ENCODE data around the gene PSMD12.

GRCh38 chr17:67376737-67377487 is 10.5 kb upstream of the PSMD12 start, which contains the start of gene PITPNC1:
- TF ChIP-seq, protein P1, sequence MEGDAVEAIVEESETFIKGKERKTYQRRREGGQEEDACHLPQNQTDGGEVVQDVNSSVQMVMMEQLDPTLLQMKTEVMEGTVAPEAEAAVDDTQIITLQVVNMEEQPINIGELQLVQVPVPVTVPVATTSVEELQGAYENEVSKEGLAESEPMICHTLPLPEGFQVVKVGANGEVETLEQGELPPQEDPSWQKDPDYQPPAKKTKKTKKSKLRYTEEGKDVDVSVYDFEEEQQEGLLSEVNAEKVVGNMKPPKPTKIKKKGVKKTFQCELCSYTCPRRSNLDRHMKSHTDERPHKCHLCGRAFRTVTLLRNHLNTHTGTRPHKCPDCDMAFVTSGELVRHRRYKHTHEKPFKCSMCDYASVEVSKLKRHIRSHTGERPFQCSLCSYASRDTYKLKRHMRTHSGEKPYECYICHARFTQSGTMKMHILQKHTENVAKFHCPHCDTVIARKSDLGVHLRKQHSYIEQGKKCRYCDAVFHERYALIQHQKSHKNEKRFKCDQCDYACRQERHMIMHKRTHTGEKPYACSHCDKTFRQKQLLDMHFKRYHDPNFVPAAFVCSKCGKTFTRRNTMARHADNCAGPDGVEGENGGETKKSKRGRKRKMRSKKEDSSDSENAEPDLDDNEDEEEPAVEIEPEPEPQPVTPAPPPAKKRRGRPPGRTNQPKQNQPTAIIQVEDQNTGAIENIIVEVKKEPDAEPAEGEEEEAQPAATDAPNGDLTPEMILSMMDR (IDR thresholded peaks at IDR 0.05) = no peak
- TF ChIP-seq RXRA (IDR thresholded peaks at IDR 0.05; ENCODE audit: borderline replicate concordance, low read depth) (peak; percentile 24; the same call in 1 of the 2 replicates), JUND (IDR thresholded peaks at IDR 0.05) (no peak), TAF1 (IDR thresholded peaks at IDR 0.05; ENCODE audit: borderline replicate concordance, low read depth, low read length) (peak; percentile 89), FOXJ3 (CRISPR knock-in tag; IDR thresholded peaks at IDR 0.05) (no peak), POLR2AphosphoS5 (IDR thresholded peaks at IDR 0.05; ENCODE audit: low read depth, low read length) (peak; percentile 74), EZH2phosphoT487 (IDR thresholded peaks at IDR 0.05; ENCODE audit: borderline replicate concordance, low read depth) (no peak), RAD21 (IDR thresholded peaks at IDR 0.05; ENCODE audit: low read length) (0 out of 2 replicates have a peak, but pooled peaks have one; percentile 16), IRF3 (IDR thresholded peaks at IDR 0.05; ENCODE audit: low read depth, low read length) (no peak), MXI1 (IDR thresholded peaks at IDR 0.05; ENCODE audit: low read depth, low read length) (peak; percentile 94), YY1 (IDR thresholded peaks at IDR 0.05; ENCODE audit: low read depth) (no peak; the same call in 1 of the 2 replicates), ELF1 (IDR thresholded peaks at IDR 0.05) (no peak), CHD2 (IDR thresholded peaks at IDR 0.05; ENCODE audit: low read length, partially characterized antibody) (peak; percentile 63)
- TF ChIP-seq, protein P2, sequence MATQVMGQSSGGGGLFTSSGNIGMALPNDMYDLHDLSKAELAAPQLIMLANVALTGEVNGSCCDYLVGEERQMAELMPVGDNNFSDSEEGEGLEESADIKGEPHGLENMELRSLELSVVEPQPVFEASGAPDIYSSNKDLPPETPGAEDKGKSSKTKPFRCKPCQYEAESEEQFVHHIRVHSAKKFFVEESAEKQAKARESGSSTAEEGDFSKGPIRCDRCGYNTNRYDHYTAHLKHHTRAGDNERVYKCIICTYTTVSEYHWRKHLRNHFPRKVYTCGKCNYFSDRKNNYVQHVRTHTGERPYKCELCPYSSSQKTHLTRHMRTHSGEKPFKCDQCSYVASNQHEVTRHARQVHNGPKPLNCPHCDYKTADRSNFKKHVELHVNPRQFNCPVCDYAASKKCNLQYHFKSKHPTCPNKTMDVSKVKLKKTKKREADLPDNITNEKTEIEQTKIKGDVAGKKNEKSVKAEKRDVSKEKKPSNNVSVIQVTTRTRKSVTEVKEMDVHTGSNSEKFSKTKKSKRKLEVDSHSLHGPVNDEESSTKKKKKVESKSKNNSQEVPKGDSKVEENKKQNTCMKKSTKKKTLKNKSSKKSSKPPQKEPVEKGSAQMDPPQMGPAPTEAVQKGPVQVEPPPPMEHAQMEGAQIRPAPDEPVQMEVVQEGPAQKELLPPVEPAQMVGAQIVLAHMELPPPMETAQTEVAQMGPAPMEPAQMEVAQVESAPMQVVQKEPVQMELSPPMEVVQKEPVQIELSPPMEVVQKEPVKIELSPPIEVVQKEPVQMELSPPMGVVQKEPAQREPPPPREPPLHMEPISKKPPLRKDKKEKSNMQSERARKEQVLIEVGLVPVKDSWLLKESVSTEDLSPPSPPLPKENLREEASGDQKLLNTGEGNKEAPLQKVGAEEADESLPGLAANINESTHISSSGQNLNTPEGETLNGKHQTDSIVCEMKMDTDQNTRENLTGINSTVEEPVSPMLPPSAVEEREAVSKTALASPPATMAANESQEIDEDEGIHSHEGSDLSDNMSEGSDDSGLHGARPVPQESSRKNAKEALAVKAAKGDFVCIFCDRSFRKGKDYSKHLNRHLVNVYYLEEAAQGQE (IDR thresholded peaks at IDR 0.05; ENCODE audit: low read depth, low read length) = peak; percentile 65; the same call in 1 of the 2 replicates

All from SK-N-SH (cell line).